ENCODE measurements around the gene ZNRF4. TPM values are rescaled to one million over a fixed set of nuclear protein-coding genes. Genes with fewer than 3 reads are reported as not detected.

The ZNRF4 gene
- total and polyA plus RNA-seq, 2 donors (not counting 3 experiments of a cell fraction or from before 2014, with no cell fraction given) = not detected

GRCh38 chr19:5417495-5418436, 37.5 kb upstream of the ZNRF4 start:
- Histone ChIP-seq H3K79me2 (ENCODE audit: control insufficient read depth, insufficient read depth, low read length) (no peaks in the 10 kb centered on the region), H3K4me2 (ENCODE audit: insufficient read depth, low read length) (no peak overlapping the region), H3K9me3 (replicated peaks; ENCODE audit: control insufficient read depth, insufficient read depth, low read length) (no peaks in the 10 kb centered on the region), H3K9ac (replicated peaks; ENCODE audit: extremely low read depth, insufficient read depth, low read length) (no peak overlapping the region), H4K20me1 (replicated peaks; ENCODE audit: control insufficient read depth, extremely low read depth, insufficient read depth, low read length) (no peaks in the 10 kb centered on the region), H3K27me3 (ENCODE audit: control insufficient read depth in 2 of 2, insufficient read depth in 2 of 2, low read length in 2 of 2) (no peaks in the 10 kb centered on the region), H3K27ac (ENCODE audit: insufficient read depth, low read depth, low read length) (no peak overlapping the region), H2AFZ (ENCODE audit: low read depth, low read length) (no peak overlapping the region), H3K9me1 (replicated peaks; ENCODE audit: control insufficient read depth, extremely low read depth, insufficient read depth, low read length) (no peaks in the 10 kb centered on the region), H3K4me3 (replicated peaks in 1 of 3; ENCODE audit: insufficient read depth in 1 of 3, low read depth in 1 of 3, low read length in 3 of 3) (no peak overlapping the region), H3K36me3 (ENCODE audit: control insufficient read depth in 2 of 2, extremely low read depth in 1 of 2, insufficient read depth in 2 of 2, low read length in 2 of 2) (no peaks in the 10 kb centered on the region), H3K4me1 (ENCODE audit: control insufficient read depth, extremely low read depth, insufficient read depth, low read length) (no peaks in the 10 kb centered on the region)
- FAIRE-seq = no peak
- intact Hi-C loops (cut with micrococcal nuclease) (no loop called here), dilution Hi-C loops (cut with MboI; ENCODE audit: extremely low pct_ligation_motif_present, low sequenced_read_pairs) (no loop called here)
- POLR2A ChIA-PET = no interaction called here
- BruUV-seq (replicated peaks) = no TSS peak
- CTCF ChIA-PET = no interaction called here
- DNase-seq (ENCODE audit: low read depth, low spot score) = no peak
- no peak for TF ChIP-seq POLR2A (IDR thresholded peaks at IDR 0.05; ENCODE audit: low read depth, low read length)
- TF ChIP-seq POLR2AphosphoS5 (IDR thresholded peaks at IDR 0.05; ENCODE audit: insufficient read depth, low read depth, low read length) = no peak
- no peak for TF ChIP-seq FOS (IDR thresholded peaks at IDR 0.05; ENCODE audit: borderline replicate concordance, insufficient read depth, low read length)
- TF ChIP-seq MYC (IDR thresholded peaks at IDR 0.05; ENCODE audit: low read depth, low read length) = no peak
- TF ChIP-seq MAX (IDR thresholded peaks at IDR 0.05; ENCODE audit: insufficient read depth, insufficient read length) = no peak
- no peak for TF ChIP-seq CTCF (IDR thresholded peaks at IDR 0.05; ENCODE audit: extremely low read depth in 1 of 2, insufficient read depth in 1 of 2, low read depth in 1 of 2, low read length in 2 of 2)
- TF ChIP-seq GATA2 (IDR thresholded peaks at IDR 0.05; ENCODE audit: insufficient read depth, insufficient read length, low read depth, low read length) = no peak
- TF ChIP-seq EZH2 (IDR thresholded peaks at IDR 0.05; ENCODE audit: borderline replicate concordance, low read depth, low read length, severe bottlenecking) = no peak
- TF ChIP-seq JUN (IDR thresholded peaks at IDR 0.05; ENCODE audit: borderline replicate concordance, insufficient read depth, insufficient read length, low read depth) = no peak
